Fibroblast of skin of left biceps (primary cell): ENCODE results near the gene HPS4.
"Not testable (repeated sequence)": the region's sequence is repeated elsewhere in the genome, so short reads cannot be mapped to it uniquely, and the experiment has no call there.

Source experiments
- DNase-seq, 2 experiments: peaks; one replicate each; pipeline ENCODE4 v3.0.0-alpha.2; 2013; ENCODE audit warnings: low read depth in 2 of 2

HPS4 gene

DNA sequence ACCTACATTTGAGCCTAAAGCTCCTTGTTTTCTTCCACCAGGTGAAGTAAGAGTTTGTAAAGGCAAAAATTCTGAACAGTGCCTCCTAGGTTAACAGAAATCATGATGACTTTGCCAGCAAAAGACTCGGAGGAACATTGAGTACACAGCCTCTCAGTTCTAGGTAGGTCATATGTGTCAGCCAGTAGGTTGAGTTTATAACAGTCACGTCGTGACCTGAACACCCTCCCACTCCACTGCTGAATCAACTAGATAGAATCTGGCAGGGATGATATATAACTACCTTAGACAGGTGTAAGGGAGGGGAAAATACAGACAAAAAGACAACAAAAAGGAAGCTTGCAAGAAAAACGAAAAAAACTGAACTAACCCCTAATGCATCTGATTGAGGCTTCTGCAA is 67.3 kb downstream of the HPS4 start:
- DNase-seq, result no peak

DNA sequence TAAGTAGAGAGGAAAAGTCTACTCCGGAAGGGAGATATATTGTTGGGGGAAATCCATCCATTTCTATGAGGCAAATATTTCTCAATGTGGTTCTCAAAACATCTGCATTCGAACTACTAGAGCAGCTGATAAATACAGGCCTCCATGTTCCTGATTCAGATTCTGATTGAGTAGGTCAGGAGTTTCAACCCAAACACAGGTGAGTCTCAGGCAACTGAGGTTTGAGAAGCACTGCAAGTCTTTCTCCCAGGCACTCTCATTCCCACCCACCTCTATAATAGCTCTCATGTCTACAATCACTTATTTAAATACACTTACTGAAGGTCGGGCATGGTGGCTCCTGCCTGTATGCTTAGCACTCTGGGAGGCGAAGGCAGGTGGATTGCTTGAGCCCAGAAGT is 69.2 kb downstream of the HPS4 start:
- DNase-seq, result no peak

DNA sequence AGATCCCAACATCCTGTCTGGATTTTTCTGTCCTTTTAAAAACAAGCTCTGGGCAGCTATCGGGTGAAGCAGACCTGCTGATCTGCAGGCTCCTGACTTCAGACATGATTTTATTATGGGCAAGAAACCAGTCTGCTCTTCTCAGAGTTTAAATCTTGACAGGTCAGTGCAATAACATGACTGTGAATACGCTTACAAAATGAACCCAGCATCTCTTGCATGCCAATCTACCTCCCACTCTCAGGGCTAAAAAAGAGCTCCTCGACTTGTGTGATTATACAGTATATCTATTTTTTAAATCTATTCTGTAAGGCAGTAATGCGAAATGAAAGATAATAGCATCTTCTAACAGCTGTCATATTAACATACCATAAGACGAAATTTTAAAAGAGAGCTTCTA is 73.2 kb downstream of the HPS4 start:
- no peak for DNase-seq

DNA sequence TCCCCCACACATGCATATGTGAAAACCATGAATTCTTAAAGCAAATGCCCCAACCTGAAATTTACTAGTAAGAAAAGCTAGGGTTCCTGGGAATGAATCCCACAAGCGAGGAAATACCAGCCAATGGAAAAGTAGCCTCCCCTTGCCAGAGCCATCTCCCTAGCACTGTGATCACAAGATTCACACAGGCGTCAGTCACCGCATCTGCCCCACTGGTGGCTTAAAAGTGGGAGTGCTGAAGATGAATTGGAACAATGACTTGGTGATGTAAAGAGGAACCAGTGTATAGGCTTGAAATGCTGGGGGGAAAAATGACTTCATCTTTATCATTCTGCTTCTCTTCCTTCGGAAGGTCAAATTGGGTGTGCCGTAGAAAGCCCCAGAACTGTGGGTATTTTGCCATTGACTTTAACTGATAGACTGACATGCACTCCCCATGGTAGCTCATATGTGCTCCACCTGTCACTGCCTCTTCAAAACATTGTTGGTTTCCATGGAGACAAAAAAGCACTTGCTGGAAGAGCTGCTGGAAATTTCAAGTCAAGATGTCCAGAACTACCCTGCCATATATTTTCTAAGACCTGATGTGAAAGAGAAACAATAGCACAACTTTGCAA is 73.8 kb downstream of the HPS4 start:
- no peak for DNase-seq

DNA sequence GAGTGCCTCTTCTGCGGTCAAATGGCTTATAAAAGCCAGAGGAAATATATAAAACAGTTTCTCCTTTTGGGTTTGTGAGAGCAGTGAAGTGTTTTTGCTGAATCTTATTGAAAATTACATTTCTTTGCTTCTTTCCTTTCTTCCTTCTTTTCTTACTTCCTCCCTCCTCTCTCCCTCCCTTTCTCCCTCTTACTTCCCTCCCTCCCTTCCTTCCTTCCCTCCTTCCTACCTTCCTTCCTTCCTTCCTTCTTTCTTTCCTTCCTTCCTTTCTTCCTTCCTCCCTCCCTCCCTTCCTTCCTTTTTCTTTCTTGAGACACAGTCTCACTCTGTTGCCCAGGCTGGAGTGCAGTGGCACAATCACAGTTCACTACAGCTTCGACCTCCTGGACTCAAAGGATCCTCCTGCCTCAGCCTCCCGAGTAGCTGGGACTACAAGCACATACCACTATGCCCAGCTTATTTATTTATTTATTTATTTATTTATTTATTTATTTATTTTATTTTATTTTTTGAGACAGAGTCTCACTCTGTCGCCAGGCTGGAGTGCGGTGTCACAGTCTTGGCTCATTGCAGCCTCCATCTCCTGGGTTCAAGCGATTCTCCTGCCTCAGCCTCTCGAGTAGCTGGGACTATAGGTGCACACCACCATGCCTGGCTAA is 74.9 kb downstream of the HPS4 start:
- not testable (repeated sequence) for DNase-seq

DNA sequence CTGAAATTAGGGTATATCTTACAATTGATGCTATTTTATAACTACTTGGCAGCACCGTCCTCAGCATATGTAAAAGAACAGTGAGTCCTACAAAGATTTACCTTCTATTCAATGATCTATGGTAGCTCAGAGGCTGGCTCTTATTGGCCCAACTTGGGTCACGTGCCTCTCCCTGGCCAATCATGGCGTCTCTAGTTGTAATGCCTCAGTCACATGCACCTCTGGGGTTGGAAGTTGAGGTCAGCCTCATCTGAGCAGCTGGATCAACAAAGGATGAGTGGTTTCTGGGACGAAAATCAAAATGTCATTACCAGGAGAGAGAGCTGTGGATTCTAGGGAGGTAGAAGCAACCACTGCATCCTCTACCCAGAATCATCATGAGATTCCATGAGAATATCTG is 77.5 kb downstream of the HPS4 start:
- no peak for DNase-seq

DNA sequence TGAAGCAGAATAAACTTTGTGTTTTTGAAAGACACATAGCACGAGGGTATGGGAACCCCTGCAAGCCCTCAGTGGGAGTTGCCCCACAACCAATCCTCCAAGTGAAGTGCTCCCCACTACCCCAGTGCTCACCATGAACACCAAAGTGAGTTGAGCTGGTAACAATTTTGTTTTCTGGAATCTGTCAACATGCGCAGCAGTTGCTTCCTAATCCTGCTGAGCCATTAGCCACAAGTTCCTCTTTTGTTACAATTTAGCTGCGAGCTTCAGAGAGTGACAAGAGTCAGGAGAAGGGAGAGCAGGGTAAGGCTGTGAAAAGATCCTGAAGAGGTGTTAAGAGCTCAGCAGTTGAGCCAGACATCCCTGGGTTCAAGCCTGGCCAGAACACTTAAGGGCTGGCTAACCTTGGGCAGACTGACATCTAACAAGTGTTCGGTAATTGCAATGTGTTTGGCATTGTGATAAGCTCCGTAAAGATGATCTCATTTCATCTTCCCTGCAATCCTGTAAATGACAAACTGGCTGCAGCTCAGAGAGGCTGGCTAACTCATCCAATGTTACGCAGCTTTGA is 78.6 kb downstream of the HPS4 start:
- DNase-seq, result no peak

DNA sequence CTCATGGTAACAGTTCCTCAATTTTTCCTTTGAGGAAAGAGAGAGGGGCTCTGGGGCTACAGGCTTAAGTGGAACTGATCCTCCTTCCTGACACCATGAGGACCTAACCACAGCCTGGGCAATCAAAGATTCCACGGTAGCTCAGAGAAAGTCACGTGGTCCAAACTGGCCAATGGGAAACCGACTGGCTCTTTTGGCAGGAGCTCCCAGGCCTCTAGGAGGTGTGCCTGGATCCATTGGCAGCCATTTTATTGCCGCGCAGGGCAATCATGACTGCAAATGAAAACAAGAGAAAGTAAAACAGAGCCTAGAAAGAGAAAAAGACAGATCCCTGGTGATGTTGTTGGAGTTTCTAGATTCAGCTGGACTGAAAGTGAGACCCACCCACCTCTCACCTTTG is 81.9 kb downstream of the HPS4 start:
- DNase-seq, result no peak
